Neural progenitor cell (in vitro differentiated cells): ENCODE data around the gene ALDH3A1.

Experiments used
- CTCF ChIP-seq: fragments of 200-600 bp; sonication (generic); IDR thresholded peaks from 2 replicates; pipeline ENCODE4 v1.5.1; 2017; ENCODE audit warnings: antibody characterized with exemption, mild to moderate bottlenecking
- EZH2 ChIP-seq: fragments of 200-600 bp; sonication (generic); IDR thresholded peaks from 2 replicates; pipeline ENCODE4 v1.6.1; 2017; ENCODE audit warnings: antibody characterized with exemption, mild to moderate bottlenecking, moderate library complexity
- EZH2phosphoT487 ChIP-seq: fragments of 200-600 bp; sonication (generic); IDR thresholded peaks from 2 replicates; pipeline ENCODE4 v1.6.1; 2017; ENCODE audit warnings: antibody characterized with exemption

GRCh38 chr17:19718613-19719354 is 29.3 kb downstream of the ALDH3A1 start:
- TF ChIP-seq CTCF (peak; percentile 27), EZH2 (no peak), EZH2phosphoT487 (no peak)
